GM18511 (cell line): Measurements from ENCODE around the gene SRBD1.

Experiments used
- ATAC-seq: cut with Tn5 transposase; IDR thresholded peaks from one replicate; pipeline ENCODE4 v1.9.1; 2021; ENCODE audit warnings: mild to moderate bottlenecking, moderate library complexity; ENCODE audit not compliant: unreplicated experiment

Gene SRBD1

DNA sequence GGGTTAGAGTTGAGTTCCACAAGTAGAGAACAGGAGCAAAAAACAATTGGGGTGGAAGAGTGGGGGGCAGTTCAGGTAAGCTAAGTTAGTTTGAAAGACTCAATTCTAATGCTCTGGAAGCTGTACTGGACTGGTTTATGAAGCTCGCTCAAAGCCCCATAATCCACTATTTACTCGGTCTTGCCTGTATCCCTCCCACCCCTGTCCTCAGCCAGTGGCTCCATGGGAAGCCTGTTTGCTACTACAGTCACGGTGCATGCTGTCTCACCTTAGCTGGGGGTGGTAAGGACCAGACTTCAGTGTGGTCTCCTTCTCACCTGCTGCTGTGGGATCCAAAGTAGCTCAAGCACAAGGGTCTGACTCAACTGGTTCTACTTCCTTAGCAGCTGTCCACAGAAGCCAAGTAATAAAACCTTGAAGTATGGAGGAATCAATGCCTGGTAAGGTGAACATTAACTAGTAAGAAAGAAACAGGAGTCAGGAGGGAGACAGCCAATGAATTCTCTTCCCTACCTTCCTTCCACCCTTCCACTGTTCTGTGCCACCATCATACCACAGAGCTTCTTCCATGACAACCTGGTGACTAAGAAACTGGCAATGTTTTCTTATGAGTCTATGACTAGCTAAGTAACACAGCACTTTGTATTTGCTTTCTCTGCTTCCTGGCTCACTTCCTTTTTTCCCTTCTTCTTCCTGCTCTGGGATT is 230.8 kb downstream of the SRBD1 start:
- ATAC-seq = no peak

DNA sequence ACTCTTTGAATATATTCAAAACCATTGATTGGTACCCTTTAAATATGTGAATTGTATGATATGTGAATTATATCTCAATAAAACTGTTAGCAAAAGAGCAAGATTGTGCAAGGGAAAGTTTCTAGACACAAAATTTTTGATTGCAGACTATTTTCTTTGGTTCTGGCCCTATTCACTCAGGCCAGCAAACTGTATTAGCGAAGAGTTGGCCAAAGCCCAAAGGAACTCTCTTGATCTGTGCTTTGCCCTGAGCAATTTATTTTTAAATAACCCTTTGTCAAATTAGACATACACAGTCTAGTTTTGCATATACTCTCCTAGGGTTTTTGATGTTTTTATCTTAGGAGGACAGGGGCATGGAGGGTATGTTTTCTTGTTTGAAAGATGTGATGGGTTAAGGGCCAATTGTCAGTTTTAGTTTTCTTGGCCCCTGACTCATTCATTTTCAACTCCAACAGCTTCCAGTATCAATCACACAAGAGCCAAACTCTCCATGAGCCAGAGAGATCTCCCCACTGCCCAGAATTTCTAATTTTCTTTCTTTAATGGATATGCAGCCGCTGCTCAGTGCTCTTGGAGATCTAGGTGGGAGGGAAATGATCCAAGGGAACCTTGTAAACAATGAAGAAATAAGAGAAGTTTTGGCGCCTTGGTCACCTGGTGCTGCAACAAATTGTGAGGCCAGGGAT is 231.5 kb downstream of the SRBD1 start:
- no peak for ATAC-seq

DNA sequence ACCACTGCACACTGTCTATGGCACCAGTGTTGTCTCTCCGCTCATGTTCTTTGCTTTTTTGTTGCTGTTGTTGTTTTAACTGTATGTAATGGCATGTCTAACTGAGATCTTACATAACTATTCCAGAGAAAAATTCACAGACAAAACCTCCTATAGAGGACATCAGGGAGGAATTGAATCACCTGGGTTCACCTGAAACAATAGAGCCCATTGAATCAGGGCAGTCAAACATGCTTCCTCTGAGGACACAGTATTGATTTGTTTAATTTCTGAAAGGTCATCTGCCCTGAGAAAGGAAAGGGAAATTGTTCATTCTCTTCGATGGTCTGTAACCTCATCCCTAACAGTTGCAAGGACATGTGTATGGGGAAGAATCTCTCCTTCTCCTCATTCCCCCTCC is 237.5 kb downstream of the SRBD1 start:
- ATAC-seq = no peak

DNA sequence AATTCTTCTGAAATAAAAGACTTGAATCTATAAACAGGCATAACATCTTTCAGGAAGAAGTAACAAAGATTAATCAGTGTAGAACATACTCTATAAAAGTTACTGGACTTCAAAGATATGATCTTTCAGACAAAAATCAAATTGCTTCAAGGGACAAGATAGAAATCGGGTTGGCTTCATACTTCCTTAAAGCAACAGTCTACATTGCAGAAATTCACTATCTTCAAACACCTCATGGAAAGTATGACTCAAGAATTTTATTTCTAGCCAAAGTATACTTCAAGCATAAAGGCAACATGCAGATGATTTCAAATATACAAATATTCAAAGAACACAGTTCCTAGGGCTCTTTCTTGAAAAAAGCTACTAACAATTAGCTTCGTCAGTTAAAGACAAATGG is 240.7 kb downstream of the SRBD1 start:
- ATAC-seq = no peak

DNA sequence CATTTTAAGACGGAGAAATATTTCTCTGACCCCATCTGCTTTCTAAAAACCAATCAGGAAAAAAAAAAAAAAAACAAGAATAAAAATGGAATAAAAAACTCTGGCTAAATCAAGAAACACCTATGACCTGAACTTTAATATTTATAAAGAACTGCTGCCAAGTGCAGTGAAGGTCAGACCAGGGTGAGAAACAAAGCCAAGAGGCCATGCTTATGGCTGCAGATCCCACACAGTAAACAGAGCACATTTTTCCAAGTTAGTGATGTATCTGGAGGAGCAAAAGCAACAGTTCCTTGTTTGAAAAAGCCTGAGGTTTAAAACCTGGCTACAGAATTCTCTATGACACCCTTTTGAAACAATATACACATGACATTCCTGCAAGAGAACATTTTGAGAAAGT is 242.3 kb downstream of the SRBD1 start:
- no peak for ATAC-seq

DNA sequence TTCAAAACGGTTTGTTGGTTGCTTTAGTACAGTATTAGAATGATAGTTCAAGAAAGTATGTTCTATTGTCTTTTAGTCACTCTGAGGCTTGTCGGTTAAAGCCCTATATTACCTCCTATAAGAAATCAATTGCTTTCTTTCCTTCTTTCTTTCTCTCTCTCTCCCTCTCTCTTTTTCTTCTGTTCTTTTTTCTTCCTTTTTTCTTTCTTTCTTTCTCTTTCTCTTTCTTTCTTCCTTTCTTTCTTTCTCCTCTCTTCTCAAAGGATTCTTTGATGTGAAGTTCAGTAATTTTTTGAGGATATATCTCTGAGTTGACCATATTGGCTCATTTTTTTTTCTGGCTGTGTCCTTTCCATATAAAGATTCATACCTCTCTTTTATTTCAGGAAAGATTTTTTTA is 249.4 kb downstream of the SRBD1 start:
- no peak for ATAC-seq

DNA sequence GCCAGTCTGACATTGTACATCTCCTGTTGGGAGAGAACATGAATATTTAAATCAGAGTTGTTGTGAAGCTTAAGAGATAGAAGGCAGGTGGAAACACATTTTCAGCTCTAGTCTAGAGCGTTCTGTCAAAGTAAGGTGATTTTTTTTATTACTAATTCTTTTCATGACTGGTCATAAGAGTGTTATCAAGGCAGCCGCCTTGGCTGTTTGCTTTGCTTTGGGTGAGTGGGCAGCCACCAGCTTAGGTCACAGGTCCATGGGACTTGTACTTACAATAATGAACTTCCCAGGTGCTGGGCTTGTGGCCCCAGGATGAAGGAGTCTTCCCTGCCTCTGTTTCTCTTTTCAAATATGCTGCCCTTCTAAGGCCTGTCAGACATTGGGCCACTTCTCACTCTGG is 256.3 kb downstream of the SRBD1 start:
- ATAC-seq = no peak

DNA sequence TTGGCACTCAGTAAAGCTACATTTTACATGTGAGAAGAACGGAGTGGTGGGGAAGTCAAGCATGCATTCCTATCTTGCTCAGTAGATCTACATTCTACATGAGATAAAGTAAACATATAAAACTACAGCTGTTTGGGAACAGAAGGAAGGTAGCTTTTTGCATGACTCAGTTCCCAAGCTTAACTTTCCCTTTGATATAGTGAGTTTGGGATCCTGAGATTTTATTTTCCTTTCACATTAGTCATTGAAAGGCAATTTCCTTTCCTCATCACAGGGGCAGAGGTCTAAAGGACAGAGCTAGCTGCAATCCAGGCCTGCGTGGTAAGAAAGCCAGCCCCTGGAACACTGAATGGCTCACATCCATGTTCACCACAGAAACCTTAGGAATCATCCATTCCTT is 257.2 kb downstream of the SRBD1 start:
- no peak for ATAC-seq

DNA sequence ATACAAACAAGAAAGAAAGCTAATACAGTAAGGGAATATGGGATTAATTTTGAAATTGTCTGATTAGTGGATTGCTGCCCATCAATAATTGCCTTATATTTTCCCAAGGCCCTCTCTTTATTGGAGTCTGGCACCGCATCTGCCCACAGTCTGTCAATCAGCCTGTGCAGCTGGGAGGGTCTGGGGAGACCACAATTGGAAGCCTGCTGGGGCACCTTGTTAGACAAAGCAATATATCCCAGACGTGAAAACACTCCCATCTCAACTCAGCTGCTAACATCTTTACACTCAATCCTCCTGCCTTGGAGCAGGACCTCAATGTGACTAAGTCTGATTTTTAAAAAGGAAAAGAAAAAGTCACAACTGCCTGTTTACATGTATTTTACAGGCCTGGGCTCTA is 258.6 kb downstream of the SRBD1 start:
- ATAC-seq = no peak

DNA sequence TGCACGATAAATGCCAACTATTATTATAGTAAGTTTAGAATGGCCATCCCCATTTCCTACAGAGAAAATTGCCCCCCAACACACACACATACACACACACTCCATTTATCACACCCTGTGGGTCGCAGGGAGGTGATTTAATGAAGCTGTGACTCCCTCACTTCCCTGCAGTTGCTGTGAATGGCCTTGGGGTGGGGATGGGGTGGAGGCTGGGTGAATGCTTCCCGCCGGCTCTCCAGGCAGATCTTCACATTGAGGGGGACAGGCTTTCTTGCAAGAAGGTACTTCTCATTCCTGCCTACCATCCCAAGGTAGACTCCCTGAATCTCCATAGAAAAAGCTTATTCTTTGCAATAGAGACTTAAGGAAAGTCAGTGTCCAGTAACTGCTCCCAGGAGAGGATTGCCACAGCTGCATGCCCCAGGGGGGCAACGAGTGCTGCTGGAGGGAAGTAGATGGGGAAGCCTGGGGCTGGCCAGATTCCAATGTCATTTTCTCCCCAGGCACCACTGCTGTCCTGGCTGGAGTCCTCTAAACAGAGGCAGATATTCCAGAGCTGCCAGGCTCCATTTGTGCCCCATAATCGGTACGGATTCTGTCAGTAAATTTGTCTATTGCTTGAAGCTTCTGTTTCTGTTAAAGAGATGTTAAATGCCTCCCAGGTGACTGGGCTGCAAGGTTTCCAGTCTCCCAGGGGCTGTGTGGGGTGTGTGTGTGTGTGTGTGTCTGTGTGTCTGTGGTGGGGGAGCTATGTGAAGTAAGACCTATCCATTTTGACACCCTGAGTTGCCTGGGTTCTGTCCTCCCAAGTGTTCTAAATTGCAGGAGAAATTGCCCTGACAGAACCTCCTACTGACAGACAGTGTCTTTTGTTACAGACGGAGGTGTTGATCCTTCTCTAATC is 265.5 kb downstream of the SRBD1 start:
- ATAC-seq = no peak

DNA sequence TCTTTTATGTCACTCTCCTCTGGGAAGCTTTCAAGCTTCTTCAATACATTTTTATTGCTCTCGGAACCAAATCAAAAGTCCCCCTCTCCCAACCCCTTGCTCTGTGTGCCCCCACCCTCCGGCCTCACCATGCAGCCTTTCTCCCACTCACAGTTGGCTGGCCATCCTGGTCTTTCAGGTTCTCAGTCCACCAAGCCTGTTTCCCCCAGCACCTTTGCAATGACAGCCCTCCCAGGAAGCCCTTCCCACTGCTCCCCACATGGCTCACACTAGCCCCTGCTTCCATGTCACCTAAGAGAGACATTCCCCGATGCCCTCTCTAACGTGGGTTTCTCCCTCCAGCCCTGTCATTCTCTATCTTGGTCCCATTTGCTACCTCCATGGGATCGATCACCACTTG is 266.6 kb downstream of the SRBD1 start:
- no peak for ATAC-seq

DNA sequence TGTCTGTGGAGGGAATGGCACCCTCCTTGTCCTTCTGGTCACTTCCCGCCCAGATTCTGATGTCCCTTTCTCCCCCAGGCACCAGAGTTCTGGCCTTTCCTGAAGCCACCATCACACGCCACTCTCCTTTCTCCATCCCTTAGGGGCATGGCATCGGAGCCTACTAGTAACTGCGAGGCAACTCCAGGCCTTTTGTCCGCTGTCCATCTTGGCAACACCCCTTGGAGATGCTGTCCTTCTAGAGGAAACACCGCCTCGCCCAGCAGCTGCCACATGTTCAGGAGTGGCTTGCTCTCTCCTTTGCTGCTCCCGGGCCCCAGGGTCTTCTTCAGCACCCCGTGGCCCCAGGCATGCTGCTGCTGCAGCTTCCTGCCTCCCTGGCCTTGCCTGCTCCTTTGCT is 267.0 kb downstream of the SRBD1 start:
- ATAC-seq = no peak

DNA sequence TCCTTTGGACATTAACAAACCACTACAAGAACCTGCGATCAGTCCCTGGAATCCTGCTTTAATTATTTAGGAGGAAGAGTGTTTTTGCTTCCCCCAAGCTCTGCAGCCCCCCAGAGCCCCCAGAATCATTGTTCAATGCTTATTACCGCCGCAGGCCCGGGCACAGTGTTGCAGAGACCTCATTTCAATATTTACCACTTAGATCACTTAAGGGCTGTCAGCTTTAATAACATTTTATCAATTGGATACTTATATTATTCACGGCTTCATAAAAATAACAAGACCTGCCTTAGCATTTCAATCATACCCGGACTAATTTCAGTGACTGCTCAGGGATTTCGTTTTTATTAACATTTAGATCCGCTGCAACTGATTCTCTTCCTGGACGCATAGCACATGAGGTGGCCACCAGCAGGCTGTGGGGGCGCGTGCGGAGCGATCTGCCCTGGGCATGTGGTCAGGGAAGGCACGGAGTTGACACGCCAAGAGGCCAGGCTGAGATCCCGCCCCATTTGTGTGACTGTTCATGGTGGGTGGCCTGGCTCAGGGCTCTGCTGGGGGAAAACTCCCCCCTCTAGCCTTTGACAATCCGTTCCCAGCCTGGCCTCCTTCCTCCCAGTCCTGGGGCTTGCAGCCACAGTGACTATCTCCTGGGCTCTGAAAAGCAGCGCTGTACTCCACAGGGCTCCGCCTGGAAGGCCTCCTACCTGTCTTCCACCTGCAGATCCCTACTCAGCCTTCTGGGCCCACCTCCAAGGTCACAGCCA is 267.6 kb downstream of the SRBD1 start:
- ATAC-seq = no peak

DNA sequence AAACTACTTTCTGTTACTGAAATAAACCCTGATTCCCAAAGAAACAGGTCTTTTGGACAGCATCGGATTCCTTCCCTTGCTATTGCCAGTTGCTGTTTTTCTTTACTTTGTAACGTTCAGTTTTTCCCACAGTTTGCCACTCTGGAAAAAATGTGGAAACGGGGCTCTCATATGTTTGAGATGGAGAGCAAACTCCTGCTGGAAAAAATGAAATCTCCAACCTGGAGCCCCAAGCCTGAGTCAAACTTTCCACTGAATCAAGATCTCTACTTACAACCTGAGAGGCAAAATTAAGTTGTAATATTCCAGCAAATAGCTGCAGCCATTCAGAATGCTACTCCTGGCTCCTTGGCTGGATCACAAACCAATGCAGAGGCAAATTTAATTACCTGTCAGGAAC is 270.7 kb downstream of the SRBD1 start:
- ATAC-seq = no peak

DNA sequence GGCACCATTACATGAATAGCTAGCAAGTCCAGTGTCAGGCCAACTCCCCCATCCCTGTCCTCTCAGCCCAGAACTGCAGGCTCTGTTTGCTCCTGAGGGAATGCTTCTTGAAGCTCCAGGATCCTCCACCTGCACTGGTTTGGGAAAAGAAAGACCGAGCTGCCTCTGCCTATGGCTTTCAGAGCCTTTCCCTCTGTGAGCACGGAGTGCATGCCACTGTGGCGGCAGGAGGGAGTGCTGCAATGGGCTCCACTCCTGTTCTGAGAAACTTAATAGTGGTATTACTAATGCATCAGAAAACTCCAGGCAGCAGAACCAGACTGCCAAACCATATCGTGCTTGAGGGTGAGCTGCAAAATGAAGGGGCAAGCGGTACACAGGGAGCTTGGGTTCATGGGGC is 271.8 kb downstream of the SRBD1 start:
- ATAC-seq = no peak
